Neural crest cell (in vitro differentiated cells): ENCODE results near the gene TIMP2. TPM values are rescaled to one million over a fixed set of nuclear protein-coding genes. Genes with fewer than 3 reads are reported as not detected.
"Not testable (repeated sequence)": the region's sequence is repeated elsewhere in the genome, so short reads cannot be mapped to it uniquely, and the experiment has no call there.

Source experiments
- DNase-seq: peaks from one replicate; pipeline ENCODE4 v3.0.0; 2021; ENCODE audit warnings: low read depth, mixed read lengths, low spot score
- H3K27ac Mint-ChIP-seq: one replicate; pipeline ENCODE4 v1.8.0; 2021; ENCODE audit warnings: mild to moderate bottlenecking, mixed read lengths; ENCODE audit not compliant: unreplicated experiment
- H3K27me3 Mint-ChIP-seq: 2 replicates; pipeline ENCODE4 v1.8.0; 2021; ENCODE audit warnings: low read depth, mild to moderate bottlenecking, mixed read lengths
- H3K36me3 Mint-ChIP-seq: 2 replicates; pipeline ENCODE4 v1.8.0; 2021; ENCODE audit warnings: low read depth, mild to moderate bottlenecking, mixed read lengths
- H3K4me1 Mint-ChIP-seq: 2 replicates; pipeline ENCODE4 v1.8.0; 2021; ENCODE audit warnings: mixed read lengths
- H3K4me3 Mint-ChIP-seq: one replicate; pipeline ENCODE4 v1.8.0; 2021; ENCODE audit warnings: mild to moderate bottlenecking, mixed read lengths
- H3K9me3 Mint-ChIP-seq: 2 replicates; pipeline ENCODE4 v1.8.0; 2021; ENCODE audit warnings: mixed read lengths
- total RNA-seq: library from RNA; stranded (reverse); gene quantifications from 2 replicates; pipeline ENCODE4 v1.2.1, GENCODE V29; 2021
- TF ChIP-seq, protein P1 (sequence below): fragments of 200-600 bp; sonication (generic); conservative IDR thresholded peaks from 2 replicates; pipeline ENCODE4 v1.5.0; 2021; ENCODE audit warnings: antibody characterized with exemption, mild to moderate bottlenecking

Gene TIMP2
- total RNA-seq, 1 donor from 2014 or later, result 58.5 TPM

DNA sequence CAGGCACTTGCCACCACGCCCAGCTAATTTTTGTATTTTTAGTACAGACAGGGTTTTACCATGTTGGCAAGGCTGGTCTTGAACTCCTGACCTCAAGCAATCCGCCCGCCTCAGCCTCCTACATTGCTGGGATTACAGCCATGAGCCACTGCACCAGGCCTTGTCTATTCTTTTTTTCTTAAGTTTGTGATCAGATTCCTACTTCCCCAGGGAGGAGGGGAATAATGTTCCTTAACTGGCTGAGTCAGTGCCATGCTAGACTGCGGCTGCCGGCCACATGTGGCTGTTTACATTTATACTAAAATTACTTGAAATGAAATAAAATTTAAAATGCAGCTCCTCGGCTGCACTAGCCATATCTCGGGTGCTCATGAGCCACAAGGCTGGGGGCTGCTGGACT is 56.8 kb downstream of the TIMP2 start:
- no peak for DNase-seq
- TF ChIP-seq, protein P1, sequence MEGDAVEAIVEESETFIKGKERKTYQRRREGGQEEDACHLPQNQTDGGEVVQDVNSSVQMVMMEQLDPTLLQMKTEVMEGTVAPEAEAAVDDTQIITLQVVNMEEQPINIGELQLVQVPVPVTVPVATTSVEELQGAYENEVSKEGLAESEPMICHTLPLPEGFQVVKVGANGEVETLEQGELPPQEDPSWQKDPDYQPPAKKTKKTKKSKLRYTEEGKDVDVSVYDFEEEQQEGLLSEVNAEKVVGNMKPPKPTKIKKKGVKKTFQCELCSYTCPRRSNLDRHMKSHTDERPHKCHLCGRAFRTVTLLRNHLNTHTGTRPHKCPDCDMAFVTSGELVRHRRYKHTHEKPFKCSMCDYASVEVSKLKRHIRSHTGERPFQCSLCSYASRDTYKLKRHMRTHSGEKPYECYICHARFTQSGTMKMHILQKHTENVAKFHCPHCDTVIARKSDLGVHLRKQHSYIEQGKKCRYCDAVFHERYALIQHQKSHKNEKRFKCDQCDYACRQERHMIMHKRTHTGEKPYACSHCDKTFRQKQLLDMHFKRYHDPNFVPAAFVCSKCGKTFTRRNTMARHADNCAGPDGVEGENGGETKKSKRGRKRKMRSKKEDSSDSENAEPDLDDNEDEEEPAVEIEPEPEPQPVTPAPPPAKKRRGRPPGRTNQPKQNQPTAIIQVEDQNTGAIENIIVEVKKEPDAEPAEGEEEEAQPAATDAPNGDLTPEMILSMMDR, result no peak
- no peak overlapping the region for H3K4me3 Mint-ChIP-seq
- peaks cover 6% of the 10 kb centered on the region for H3K4me1 Mint-ChIP-seq
- H3K36me3 Mint-ChIP-seq, result peaks cover 13% of the 10 kb centered on the region
- no peaks in the 10 kb centered on the region for H3K27me3 Mint-ChIP-seq
- no peak overlapping the region for H3K27ac Mint-ChIP-seq
- H3K9me3 Mint-ChIP-seq, result no peaks in the 10 kb centered on the region

DNA sequence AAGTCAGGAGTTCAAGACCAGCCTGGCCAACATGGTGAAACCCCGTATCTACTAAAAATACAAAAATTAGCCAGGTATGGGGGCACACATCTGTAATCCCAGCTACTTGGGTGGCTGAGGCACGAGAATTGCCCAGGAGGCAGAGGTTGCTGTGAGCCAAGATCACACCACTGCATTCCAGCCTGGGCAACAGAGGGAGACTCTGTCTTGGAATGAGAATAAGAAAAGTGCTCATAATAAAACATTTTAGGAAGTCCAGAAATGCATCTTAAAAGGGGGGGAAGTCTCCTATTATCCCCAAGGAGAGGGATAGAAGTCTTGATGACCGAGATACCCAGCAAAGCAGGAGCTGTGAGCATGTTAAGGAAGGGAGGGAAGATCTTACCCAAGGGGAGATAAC is 58.1 kb downstream of the TIMP2 start:
- H3K27me3 Mint-ChIP-seq, H3K9me3 Mint-ChIP-seq, H3K4me3 Mint-ChIP-seq, DNase-seq, H3K4me1 Mint-ChIP-seq: not testable (repeated sequence)
- Mint-ChIP-seq H3K27ac (peak overlapping the region; percentile 68), H3K36me3 (peaks cover 14% of the 10 kb centered on the region)

DNA sequence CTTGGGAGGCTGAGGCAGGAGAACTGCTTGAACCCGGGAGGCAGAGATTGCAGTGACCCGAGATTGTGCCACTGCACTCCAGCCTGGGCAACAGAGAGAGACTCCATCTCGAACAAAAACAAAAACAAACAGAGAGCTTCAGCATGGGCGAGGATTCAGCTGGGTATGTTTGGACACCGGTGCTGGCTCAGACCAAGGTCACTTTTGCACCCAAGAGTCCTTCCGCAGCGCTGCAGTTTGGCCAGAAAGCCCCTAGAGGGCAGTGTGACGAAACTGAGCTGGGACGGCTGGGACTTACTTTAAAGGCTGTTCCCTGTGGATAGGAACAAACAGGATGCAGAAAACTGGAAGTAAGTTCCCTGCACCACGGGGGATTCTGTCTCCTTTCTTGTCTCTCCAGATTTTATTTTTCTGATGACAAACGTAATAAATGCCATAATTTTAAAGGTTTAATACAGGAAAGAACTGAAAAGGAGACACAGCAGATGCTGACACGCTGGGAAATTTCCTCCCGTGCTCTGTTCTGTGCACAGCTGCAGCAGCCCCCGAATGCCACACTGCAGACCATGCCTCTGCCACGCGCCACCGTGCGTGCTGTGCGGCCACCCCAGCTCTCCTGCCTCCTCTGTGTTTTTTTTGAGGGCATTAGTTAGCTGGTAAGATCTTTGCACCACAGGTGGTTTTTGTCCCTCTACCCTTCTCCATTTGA is 59.4 kb downstream of the TIMP2 start:
- DNase-seq, result peak; percentile 92
- peaks cover 14% of the 10 kb centered on the region for H3K36me3 Mint-ChIP-seq
- no peaks in the 10 kb centered on the region for H3K9me3 Mint-ChIP-seq
- H3K27me3 Mint-ChIP-seq, result no peaks in the 10 kb centered on the region
- TF ChIP-seq, protein P1, result peak; percentile 89
- no peak overlapping the region for H3K27ac Mint-ChIP-seq
- peaks cover 5% of the 10 kb centered on the region for H3K4me1 Mint-ChIP-seq
- H3K4me3 Mint-ChIP-seq, result no peak overlapping the region

DNA sequence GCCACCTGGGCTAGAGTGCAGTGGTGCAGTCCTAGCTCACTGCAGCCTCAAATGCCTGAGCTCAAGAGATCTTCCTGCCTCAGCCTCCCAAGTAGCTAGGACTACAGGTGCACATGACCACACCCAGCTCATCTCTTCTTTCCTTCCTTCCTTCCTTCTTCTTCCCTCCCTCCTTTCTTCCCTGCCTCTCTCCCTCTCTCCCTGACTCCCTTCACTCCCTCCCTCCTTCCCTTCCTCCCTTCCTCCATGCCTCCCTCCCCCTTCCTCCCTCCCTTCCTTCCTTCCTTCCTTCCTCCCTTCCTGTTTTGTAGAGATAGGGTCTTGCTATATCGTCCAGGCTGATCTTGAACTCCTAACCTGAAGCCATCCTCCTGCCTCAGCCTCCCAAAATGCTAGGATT is 61.1 kb downstream of the TIMP2 start:
- Mint-ChIP-seq H3K27ac (no peak overlapping the region), H3K36me3 (peaks cover 6% of the 10 kb centered on the region)

DNA sequence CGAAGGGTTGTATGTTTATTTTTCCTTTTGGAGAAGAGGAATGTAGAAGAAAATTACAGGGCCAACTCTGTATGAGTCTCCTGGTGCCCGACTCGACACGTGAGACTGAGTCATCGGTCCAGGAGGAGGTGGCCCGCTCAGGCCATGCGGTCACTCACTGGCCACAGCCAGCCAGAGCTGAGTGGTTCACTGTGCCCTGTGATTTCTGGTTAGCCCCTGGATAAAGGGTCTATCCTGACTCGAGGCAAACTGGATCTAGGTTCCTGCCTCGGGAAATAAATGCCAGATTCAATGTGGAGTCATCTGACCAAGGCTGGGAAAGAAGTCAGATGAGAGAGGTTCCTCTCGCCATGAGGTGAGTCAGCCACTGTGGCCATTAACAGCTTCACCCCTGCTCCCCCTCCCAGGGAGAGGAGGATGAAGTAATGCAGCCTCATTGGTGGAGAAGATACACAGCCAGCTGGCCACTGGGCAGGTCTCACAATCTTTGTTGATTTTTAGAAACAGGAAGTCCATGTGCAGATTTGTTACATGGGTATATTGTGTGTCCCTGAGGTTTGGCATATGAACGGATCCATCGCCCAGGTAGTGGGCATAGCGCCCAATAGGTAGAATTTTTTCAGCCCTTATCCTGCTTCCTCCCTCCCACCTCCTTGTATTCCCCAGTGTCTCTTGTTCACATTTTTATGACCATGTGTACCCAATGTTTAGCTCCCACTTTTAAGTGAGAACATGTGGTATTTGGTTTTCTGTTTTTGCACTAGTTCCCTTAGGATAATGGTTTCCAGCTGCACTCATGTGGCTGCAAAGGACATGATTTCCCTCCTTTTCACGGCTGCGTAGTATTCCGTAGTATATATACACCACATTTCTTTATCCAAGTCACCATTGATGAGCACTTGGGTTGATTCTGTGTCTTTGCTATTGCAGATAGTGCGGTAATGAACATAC is 62.8 kb downstream of the TIMP2 start:
- DNase-seq, result no peak
- no peaks in the 10 kb centered on the region for H3K9me3 Mint-ChIP-seq
- no peak overlapping the region for H3K4me3 Mint-ChIP-seq
- H3K36me3 Mint-ChIP-seq, result peaks cover 6% of the 10 kb centered on the region
- TF ChIP-seq, protein P1, result no peak
- H3K27me3 Mint-ChIP-seq, result no peaks in the 10 kb centered on the region
- peaks cover 5% of the 10 kb centered on the region for H3K4me1 Mint-ChIP-seq
- no peak overlapping the region for H3K27ac Mint-ChIP-seq

More for the DNA sequence above, 61.1 kb downstream of the TIMP2 start:
- DNase-seq, result no peak
- Mint-ChIP-seq H3K9me3 (no peaks in the 10 kb centered on the region), H3K4me3 (no peak overlapping the region), H3K27me3 (no peaks in the 10 kb centered on the region), H3K4me1 (peaks cover 5% of the 10 kb centered on the region)
- TF ChIP-seq, protein P1, result no peak
